ENCODE data around the gene PRC1. TPM values are rescaled to one million over a fixed set of nuclear protein-coding genes. Genes with fewer than 3 reads are reported as not detected.

The PRC1 gene
- total and polyA plus RNA-seq, 2 of the 13 experiments (the other 11 are each of a cell fraction or from before 2014, with no cell fraction given), result 137 to 162 TPM

DNA sequence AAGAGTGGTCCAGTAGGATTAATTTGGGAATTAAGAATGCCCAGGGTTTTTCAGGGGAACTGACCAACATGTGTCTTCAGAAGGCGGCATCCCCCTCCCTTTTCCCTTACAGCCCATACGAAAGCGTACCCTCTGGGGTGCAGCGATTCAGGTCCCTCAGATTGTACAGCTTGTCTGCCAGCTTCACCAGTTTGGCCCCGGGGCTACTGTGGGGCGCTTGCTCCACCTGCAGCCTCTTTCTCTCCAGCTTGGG lies 62.8 kb downstream of the PRC1 start:
- ChIA-PET CTCF (ENCODE audit: low intra/inter-chr PET ratio, low total read pairs) (interaction anchor here (1.2 to 1.4 kb wide), 2 partner anchors 30 to 101 kb away, joined by 3 to 4 read pairs; no protein-coding TSS in a partner anchor), POLR2A (interaction anchor here (0.6 to 4.5 kb wide), 16 partner anchors 10 to 740 kb away, joined by 3 to 45 read pairs (median 4); partner anchors contain the start of genes BLM, MAN2A2, PRC1 and RCCD1)
- Histone ChIP-seq H3K27ac (ENCODE audit: extremely low read length, insufficient read depth, low read length) (peak overlapping the region; percentile 96), H3K4me1 (ENCODE audit: insufficient read depth, low read length) (peaks cover 56% of the 10 kb centered on the region), H3K4me3 (replicated peaks in 1 of 3; ENCODE audit: insufficient read depth in 1 of 3, low read depth in 2 of 3, low read length in 3 of 3) (peak overlapping the region; percentile 67 to 91 (median 87); a peak in 5 of 6 replicates), H3K9me3 (ENCODE audit: low read length) (no peaks in the 10 kb centered on the region), H3K27me3 (ENCODE audit: control insufficient read depth in 1 of 2, insufficient read depth in 2 of 2, low read length in 2 of 2) (no peaks in the 10 kb centered on the region; a peak in 2 of 5 replicates), H2AFZ (ENCODE audit: low read length) (no peak overlapping the region), H3K9ac (ENCODE audit: insufficient read depth, low read depth, low read length) (peak overlapping the region; percentile 88), H3K4me2 (ENCODE audit: low read depth, low read length) (peak overlapping the region; percentile 89), H3K36me3 (replicated peaks in 1 of 2; ENCODE audit: control insufficient read depth in 1 of 2, insufficient read depth in 2 of 2, low read length in 2 of 2) (no peaks in the 10 kb centered on the region), H3K79me2 (ENCODE audit: insufficient read depth, low read length) (peaks cover 6% of the 10 kb centered on the region), H4K20me1 (ENCODE audit: insufficient read depth, low read length) (no peaks in the 10 kb centered on the region)
- DNase-seq (ENCODE audit: low spot score) (no peak), ATAC-seq (no peak), FAIRE-seq (no peak)
- in situ Hi-C loops (cut with HindIII; ENCODE audit: extremely low pct_ligation_motif_present, low pct_unique_long_range_greater_than_20kb), result loop anchor here (25.0 kb wide), 1 partner anchor 331 kb away; no protein-coding TSS in a partner anchor
- no TSS peak for BruUV-seq (replicated peaks)
- TF ChIP-seq CCDC6 (CRISPR knock-in tag; IDR thresholded peaks at IDR 0.05), result peak; percentile 67; the same call in 1 of the 2 replicates
- TF ChIP-seq RAD21 (CRISPR knock-in tag; IDR thresholded peaks at IDR 0.05), result 0 out of 2 replicates have a peak, but pooled peaks have one; percentile 19
- no peak for TF ChIP-seq ONECUT2 (CRISPR knock-in tag; IDR thresholded peaks at IDR 0.05)
- TF ChIP-seq, protein P1, sequence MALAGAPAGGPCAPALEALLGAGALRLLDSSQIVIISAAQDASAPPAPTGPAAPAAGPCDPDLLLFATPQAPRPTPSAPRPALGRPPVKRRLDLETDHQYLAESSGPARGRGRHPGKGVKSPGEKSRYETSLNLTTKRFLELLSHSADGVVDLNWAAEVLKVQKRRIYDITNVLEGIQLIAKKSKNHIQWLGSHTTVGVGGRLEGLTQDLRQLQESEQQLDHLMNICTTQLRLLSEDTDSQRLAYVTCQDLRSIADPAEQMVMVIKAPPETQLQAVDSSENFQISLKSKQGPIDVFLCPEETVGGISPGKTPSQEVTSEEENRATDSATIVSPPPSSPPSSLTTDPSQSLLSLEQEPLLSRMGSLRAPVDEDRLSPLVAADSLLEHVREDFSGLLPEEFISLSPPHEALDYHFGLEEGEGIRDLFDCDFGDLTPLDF (CRISPR knock-in tag; IDR thresholded peaks at IDR 0.05), result 0 out of 2 replicates have a peak, but pooled peaks have one; percentile 7
- TF ChIP-seq ZNF160 (CRISPR knock-in tag; IDR thresholded peaks at IDR 0.05), result 0 out of 2 replicates have a peak, but pooled peaks have one; percentile 6
- peak; percentile 13; the same call in 1 of the 2 replicates for TF ChIP-seq KAT7 (CRISPR knock-in tag; IDR thresholded peaks at IDR 0.05; ENCODE audit: borderline replicate concordance)
- TF ChIP-seq, protein P2, sequence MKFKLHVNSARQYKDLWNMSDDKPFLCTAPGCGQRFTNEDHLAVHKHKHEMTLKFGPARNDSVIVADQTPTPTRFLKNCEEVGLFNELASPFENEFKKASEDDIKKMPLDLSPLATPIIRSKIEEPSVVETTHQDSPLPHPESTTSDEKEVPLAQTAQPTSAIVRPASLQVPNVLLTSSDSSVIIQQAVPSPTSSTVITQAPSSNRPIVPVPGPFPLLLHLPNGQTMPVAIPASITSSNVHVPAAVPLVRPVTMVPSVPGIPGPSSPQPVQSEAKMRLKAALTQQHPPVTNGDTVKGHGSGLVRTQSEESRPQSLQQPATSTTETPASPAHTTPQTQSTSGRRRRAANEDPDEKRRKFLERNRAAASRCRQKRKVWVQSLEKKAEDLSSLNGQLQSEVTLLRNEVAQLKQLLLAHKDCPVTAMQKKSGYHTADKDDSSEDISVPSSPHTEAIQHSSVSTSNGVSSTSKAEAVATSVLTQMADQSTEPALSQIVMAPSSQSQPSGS (CRISPR knock-in tag; IDR thresholded peaks at IDR 0.05), result no peak
- TF ChIP-seq MXD1 (CRISPR knock-in tag; IDR thresholded peaks at IDR 0.05), result 0 out of 2 replicates have a peak, but pooled peaks have one; percentile 5
- TF ChIP-seq HINFP (CRISPR knock-in tag; IDR thresholded peaks at IDR 0.05; ENCODE audit: low read depth), result no peak
- peak; percentile 30; the same call in 1 of the 2 replicates for TF ChIP-seq ZNF550 (CRISPR knock-in tag; IDR thresholded peaks at IDR 0.05; ENCODE audit: borderline replicate concordance)
- intact Hi-C loops (cut with micrococcal nuclease; ENCODE audit: unreplicated experiment), result loop anchor here (5.0 to 10.0 kb wide), 4 partner anchors 44 to 121 kb away; partner anchors contain the start of gene PRC1
- WGBS (ENCODE audit: low lambda C conversion rate), result 8% methylated on average over 6 of the region's 6 CpGs

All from HepG2 (cell line).